ENCODE results near the gene CAPN8. TPM values are rescaled to one million over a fixed set of nuclear protein-coding genes. Genes with fewer than 3 reads are reported as not detected.

The CAPN8 gene
- total RNA-seq = not detected

DNA sequence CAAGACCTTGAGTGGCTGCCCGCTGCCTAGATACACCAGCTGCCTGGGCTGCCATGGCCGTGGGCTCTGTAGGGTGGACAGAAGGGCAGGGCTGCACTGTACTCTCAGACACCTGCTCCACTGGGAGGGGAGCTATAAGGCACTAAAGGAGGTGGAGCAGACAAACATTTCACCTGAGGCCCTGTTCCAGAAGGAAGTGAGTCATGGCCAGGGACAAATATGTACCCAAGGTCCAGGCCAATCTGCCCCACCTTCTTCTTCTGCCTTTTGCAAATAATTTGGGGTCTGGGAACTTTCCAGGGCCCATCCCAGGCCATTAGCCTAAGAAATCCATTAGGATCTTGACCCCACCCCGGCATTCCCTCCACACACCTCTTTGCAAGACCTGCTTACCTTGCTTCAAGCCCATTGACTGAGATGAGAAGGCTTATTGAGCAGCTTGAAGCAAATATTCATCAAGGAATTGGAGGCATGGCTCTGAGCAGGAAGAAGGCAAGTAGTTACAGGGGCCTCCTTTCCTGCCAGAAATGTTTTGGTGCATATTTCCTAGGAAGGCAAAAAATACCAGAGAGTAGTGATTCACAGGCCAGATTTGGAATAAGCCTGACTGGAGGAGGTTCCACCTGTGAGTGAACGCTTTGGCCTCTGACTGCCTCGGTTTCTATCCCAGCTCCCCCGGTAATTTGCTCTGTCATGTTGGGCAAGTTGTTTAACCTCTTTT, at the start of gene CAPN8:
Gene CAPN8, minus strand, starts transcription at position 110 of the 721 bp plus-strand sequence. Its CDS starts 55 bp downstream, at position 55.
- CTCF ChIA-PET = interaction anchor here (0.9 kb wide), 1 partner anchor 40 kb away, joined by 3 read pairs; no protein-coding TSS in a partner anchor
- POLR2A ChIA-PET = no interaction called here
- DNase-seq = no peak
- Mint-ChIP-seq H3K9me3 (no peaks in the 10 kb centered on the region), H3K27ac (no peak within 1 kb of the TSS), H3K36me3 (ENCODE audit: low read depth) (no peaks in the 10 kb centered on the region), H3K4me3 (no peak within 1 kb of the TSS), H3K4me1 (no peaks in the 10 kb centered on the region), H3K27me3 (peaks cover 8% of the 10 kb centered on the region)

DNA sequence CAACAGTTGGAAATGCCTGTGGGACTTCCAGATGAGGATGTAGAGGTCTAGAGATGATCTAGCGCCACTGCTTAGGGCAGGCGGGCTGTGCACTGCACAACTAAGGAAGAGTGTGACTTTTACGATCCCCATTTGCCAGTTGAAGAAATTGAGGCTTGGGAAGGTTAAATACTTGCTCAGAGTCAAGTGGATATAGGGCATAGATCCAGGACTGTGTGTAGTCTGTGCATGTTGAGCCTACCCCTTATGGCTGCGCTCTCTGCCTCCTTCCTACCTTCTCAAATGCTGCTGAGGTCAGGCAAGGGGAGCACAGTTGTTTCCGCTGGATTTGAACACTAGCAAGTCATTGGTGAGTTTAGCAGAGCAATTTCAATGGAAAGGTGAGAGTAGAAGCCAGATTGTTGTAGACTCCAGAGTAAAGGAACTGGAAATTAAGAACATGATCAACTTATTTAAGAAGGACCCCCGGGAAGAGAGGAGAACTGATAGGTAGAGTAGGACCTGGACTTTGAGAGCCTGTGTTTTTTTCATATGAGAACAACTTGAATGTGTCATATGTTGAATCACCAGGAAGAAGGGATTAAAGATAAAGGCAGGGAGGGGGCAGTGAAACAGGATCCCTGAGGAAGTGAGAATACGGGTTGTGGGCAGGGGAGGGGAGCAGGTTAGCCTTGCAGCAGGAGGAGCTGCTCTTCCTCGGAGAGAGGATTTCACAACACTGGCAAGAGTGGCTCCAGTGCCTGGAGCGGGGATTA, 49.5 kb upstream of the CAPN8 start:
- Mint-ChIP-seq H3K27ac (peak overlapping the region; percentile 96), H3K4me3 (peak overlapping the region; percentile 70), H3K4me1 (peaks cover 76% of the 10 kb centered on the region), H3K27me3 (no peaks in the 10 kb centered on the region), H3K9me3 (no peaks in the 10 kb centered on the region), H3K36me3 (ENCODE audit: low read depth) (peaks cover 60% of the 10 kb centered on the region)
- ChIA-PET CTCF (interaction anchor here (1.7 to 2.2 kb wide), 2 partner anchors 12 to 34 kb away, joined by 9 to 10 read pairs; no protein-coding TSS in a partner anchor), POLR2A (no interaction called here)
- DNase-seq = no peak

DNA sequence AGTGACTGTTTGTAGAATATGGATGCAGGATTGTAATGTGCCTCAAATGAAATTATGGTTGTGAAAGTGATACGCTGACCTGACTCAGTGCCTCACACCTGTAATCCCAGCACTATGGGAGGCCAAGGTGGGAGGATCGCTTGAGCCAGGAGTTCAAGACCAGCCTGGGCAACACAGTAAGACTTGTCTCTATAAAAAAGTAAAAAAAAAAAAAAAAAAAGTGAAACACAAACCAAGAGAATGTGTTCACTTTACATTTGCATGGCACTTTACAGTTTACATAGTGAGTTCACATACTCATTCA, 48.9 kb upstream of the CAPN8 start:
- Mint-ChIP-seq H3K4me1 (peaks cover 74% of the 10 kb centered on the region), H3K27me3 (peaks cover 1% of the 10 kb centered on the region), H3K27ac (peak overlapping the region; percentile 96), H3K36me3 (ENCODE audit: low read depth) (peaks cover 53% of the 10 kb centered on the region), H3K9me3 (no peaks in the 10 kb centered on the region), H3K4me3 (peak overlapping the region; percentile 78)
- ChIA-PET CTCF (interaction anchor here (0.6 to 4.8 kb wide), 2 partner anchors 34 to 130 kb away, joined by 3 to 31 read pairs; no protein-coding TSS in a partner anchor), POLR2A (no interaction called here)
- no peak for DNase-seq

DNA sequence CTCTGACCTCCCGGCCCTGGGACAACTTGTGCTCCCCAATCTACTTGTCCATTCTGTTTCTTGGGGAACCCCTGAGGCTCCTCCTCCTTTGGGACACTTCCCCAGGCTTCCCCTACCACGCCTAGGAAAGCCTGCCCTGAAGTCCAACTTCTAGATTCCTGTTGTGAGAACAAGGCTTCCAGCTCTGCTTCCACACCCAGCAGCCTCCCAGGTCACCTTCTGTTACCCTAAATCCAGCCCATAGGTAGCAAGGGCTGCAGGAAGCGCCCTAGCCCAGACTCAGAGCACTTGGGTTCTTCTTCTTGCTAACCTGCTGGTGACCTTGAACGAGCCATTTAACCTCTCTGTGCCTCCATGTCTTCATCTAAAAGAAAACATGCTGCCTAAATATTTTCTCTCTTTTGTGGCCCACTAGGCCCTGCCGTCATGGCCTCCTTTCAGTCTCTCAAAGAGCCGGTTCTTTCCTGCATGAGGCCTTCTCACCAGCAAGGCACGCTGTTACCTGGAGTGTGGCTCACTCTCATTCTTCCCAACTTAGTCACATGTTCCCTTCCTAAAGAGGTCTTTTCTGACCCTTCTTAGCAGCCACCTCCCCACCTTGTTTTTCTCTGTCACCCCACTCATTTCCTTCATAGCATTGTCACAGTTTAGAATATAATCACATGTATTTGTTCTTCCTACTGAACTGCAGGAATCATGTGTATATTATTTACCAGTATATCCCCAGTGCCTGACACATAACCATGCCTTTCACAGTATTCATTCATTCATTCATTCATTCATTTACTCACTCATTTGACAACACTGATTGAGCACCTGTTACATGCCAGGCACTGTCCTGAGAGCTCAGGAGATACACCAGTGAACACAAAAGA, 48.3 kb upstream of the CAPN8 start:
- Mint-ChIP-seq H3K36me3 (ENCODE audit: low read depth) (peaks cover 48% of the 10 kb centered on the region), H3K27me3 (peaks cover 1% of the 10 kb centered on the region), H3K4me3 (peak overlapping the region; percentile 78), H3K27ac (peak overlapping the region; percentile 87), H3K4me1 (peaks cover 71% of the 10 kb centered on the region), H3K9me3 (no peaks in the 10 kb centered on the region)
- DNase-seq = peak; percentile 25
- ChIA-PET POLR2A (no interaction called here), CTCF (interaction anchor here (0.6 to 4.8 kb wide), 5 partner anchors 8 to 131 kb away, joined by 3 to 31 read pairs (median 3); no protein-coding TSS in a partner anchor)

DNA sequence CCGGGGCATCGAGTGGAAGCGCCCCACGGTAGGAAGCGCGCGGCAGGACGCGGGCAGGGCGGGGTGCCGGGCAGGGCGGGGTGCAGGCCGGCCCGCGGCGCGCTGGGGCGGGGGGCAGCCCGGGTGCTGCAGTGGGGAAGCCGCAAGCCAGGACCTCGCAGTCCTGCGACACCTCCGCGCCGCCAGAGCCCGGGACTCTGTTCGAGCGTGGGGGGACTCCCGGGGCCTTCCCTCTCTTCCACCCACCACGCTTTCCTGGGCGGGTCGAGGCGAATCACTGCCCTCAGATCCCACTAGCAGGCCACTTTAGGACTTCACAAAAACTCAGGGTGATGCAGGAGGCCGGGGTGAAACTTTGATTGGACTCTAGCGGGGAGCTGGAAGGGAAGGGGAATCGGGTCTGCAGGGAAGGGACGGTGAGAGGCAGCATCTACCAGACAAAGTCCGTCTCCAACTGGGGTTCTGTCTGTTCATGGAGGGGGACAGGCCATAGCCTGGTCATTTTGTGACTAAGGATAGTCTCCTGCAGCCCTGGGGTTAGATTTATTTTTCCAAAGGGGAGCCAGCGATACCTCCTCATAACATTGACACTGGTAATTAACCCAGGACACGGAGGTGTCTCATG, 47.5 kb upstream of the CAPN8 start:
- Mint-ChIP-seq H3K27me3 (peaks cover 1% of the 10 kb centered on the region), H3K9me3 (no peaks in the 10 kb centered on the region), H3K4me1 (peaks cover 67% of the 10 kb centered on the region), H3K36me3 (ENCODE audit: low read depth) (peaks cover 39% of the 10 kb centered on the region), H3K27ac (peak overlapping the region; percentile 87), H3K4me3 (peak overlapping the region; percentile 78)
- peak; percentile 34 for DNase-seq
- POLR2A ChIA-PET = no interaction called here
- CTCF ChIA-PET = interaction anchor here (0.6 to 4.8 kb wide), 6 partner anchors 8 to 45 kb away, joined by 3 to 31 read pairs (median 7); no protein-coding TSS in a partner anchor

DNA sequence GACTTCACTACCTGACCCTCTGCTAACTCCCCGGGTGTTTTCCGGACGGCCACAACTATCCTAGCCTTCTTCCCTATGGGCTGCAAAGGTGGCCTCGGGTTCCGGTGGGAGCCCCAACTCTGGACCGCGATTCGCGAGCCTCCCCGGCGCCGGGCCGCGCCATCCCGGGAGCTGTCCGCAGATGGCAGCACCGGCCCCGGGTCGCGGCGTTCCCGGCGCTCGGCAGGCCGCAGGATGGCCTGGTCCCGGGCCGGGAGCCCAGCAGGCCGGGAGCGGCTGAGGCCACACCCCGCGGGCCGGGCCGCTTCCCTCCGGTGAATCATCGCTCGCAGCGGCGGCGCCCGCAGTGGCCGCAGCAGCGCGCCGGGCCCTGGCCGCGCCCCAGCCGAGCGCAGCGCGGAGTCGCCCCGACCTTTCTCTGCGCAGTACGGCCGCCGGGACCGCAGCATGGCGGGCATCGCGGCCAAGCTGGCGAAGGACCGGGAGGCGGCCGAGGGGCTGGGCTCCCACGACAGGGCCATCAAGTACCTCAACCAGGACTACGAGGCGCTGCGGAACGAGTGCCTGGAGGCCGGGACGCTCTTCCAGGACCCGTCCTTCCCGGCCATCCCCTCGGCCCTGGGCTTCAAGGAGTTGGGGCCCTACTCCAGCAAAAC, 46.8 kb upstream of the CAPN8 start, which contains the start of gene CAPN2:
Gene CAPN2, plus strand, starts transcription at position 346 of the 656 bp plus-strand sequence. Its CDS starts 102 bp downstream, at position 448.
- peaks cover 1% of the 10 kb centered on the region for H3K27me3 Mint-ChIP-seq
- H3K36me3 Mint-ChIP-seq (ENCODE audit: low read depth) = peaks cover 34% of the 10 kb centered on the region
- POLR2A ChIA-PET = no interaction called here
- DNase-seq = peak; percentile 53
- CTCF ChIA-PET = interaction anchor here (1.0 to 4.8 kb wide), 4 partner anchors 15 to 36 kb away, joined by 5 to 31 read pairs (median 9); no protein-coding TSS in a partner anchor
- peak within 1 kb of the TSS; percentile 87 for H3K27ac Mint-ChIP-seq
- no peaks in the 10 kb centered on the region for H3K9me3 Mint-ChIP-seq
- peaks cover 67% of the 10 kb centered on the region for H3K4me1 Mint-ChIP-seq
- H3K4me3 Mint-ChIP-seq = peak within 1 kb of the TSS; percentile 78

DNA sequence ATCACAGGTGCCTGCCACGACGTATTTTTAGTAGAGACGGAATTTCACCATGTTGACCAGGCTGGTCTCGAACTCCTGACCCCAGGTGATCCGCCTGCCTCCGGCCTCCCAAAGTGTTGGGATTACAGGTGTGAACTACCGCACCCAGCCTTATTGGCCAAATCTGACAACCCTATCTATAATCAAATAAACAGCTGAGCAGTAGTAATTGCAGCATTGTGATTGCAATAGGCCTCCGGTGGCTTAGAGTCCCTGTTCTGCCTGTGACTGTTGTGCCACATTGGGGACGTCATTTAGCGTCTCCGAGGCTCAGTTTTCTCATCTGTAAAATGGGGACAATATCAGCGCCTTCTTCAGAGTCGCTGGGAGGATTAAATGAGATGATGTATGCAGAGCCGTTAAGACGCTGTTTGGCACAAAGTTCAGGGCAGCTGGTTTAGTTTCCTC, 46.3 kb upstream of the CAPN8 start:
- POLR2A ChIA-PET = no interaction called here
- Mint-ChIP-seq H3K36me3 (ENCODE audit: low read depth) (peaks cover 29% of the 10 kb centered on the region), H3K4me3 (peak overlapping the region; percentile 72), H3K27me3 (peaks cover 1% of the 10 kb centered on the region), H3K4me1 (peaks cover 64% of the 10 kb centered on the region), H3K27ac (peak overlapping the region; percentile 75), H3K9me3 (no peaks in the 10 kb centered on the region)
- CTCF ChIA-PET = interaction anchor here (1.0 to 4.8 kb wide), 4 partner anchors 15 to 37 kb away, joined by 5 to 31 read pairs (median 9); no protein-coding TSS in a partner anchor
- DNase-seq = no peak

DNA sequence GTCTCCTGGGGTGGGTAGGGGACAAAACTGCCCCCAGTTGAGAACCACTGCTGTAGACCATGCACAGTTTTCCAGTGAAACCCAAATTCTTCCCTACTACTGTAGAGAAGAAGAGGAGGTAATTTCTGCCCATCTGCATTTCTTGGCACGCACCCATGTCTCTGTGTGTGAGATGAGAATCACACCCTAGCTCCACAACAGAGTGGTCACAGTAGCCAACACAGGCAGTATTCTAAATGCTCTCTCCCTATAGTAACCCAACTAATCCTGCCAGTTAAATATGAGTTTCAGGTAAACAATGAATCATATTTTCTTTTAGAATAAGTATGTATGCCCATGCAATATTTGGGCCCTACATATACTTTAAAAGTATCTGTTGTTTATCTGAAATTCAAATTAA, 45.7 kb upstream of the CAPN8 start:
- no peaks in the 10 kb centered on the region for H3K9me3 Mint-ChIP-seq

DNA sequence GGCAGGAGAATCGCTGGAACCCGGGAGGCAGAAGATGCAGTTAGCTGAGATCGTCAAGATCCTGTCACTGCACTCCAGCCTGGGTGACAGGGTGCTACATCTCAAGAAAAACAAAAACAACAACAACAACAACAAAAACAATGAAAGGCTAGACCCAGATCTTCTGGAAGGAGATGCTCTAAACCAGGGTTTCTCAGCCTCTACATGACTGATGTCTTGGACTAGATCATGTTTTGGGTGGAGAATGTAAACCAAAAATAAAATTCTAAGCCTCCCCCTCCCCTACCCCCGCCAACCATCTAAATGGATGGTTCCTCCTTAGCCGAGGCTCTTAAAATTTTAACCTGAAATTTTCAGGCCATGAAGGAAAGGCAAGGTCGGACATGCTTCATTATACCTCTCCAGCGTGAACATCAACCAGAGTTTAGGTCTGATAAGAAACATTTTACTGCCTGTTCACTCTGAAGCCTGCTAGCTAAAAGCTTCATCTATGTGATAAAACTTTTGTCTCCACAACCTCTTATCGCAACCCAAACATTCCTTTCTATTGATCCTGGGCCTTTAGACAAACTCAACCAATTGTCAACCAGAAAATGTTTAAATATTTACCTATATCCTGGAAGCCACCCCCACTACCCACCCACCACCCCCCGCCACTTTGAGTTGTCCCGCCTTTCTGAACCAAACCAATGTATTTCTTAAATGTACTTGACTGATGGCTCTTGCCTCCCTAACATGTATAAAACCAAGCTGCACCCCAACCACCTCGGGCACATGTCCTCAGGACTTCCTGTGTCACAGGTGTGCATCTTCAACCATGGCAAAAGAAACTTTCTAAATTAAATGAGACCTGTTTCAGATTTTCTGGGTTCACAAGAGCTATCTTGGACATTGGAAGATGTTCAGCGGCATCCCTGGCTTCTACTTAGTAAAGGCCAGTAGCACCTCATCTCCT, 45.0 kb upstream of the CAPN8 start:
- POLR2A ChIA-PET = no interaction called here
- CTCF ChIA-PET = interaction anchor here (0.6 to 4.8 kb wide), 3 partner anchors 38 to 862 kb away, joined by 3 to 31 read pairs (median 3); no protein-coding TSS in a partner anchor
- peaks cover 54% of the 10 kb centered on the region for H3K4me1 Mint-ChIP-seq
- peak; percentile 29 for DNase-seq
- H3K4me3 Mint-ChIP-seq = no peak overlapping the region
- H3K27ac Mint-ChIP-seq = no peak overlapping the region
- no peaks in the 10 kb centered on the region for H3K9me3 Mint-ChIP-seq
- peaks cover 20% of the 10 kb centered on the region for H3K36me3 Mint-ChIP-seq (ENCODE audit: low read depth)
- peaks cover 1% of the 10 kb centered on the region for H3K27me3 Mint-ChIP-seq

More for the DNA sequence above, 45.7 kb upstream of the CAPN8 start:
- Mint-ChIP-seq H3K36me3 (ENCODE audit: low read depth) (peaks cover 24% of the 10 kb centered on the region), H3K4me1 (peaks cover 61% of the 10 kb centered on the region), H3K4me3 (peak overlapping the region; percentile 72), H3K27me3 (peaks cover 1% of the 10 kb centered on the region), H3K27ac (peak overlapping the region; percentile 75)
- ChIA-PET POLR2A (no interaction called here), CTCF (interaction anchor here (0.6 to 4.8 kb wide), 3 partner anchors 33 to 861 kb away, joined by 3 to 31 read pairs (median 9); no protein-coding TSS in a partner anchor)
- no peak for DNase-seq

DNA sequence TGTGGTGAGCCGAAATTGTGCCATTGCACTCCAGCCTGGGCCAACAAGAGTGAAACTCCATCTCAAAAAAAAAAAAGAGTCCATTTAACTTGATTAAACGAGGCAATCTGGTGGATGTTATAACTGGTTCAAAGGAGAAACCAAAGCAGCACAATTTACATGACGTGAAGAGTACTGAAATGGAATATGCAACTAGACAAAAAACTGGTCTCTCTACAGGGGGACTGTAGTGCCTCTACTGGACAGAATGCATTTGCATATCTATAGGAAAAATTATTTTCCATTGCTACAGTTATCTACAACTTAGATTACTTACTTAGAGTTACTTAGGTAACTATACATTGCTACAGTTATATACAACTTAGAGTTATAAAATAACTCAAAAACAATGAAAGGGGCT, 44.1 kb upstream of the CAPN8 start:
- peaks cover 49% of the 10 kb centered on the region for H3K4me1 Mint-ChIP-seq
- DNase-seq = no peak
- no peak overlapping the region for H3K27ac Mint-ChIP-seq
- no peaks in the 10 kb centered on the region for H3K9me3 Mint-ChIP-seq
- H3K4me3 Mint-ChIP-seq = no peak overlapping the region
- ChIA-PET POLR2A (no interaction called here), CTCF (interaction anchor here (1.0 to 4.8 kb wide), 2 partner anchors 39 to 53 kb away, joined by 3 to 31 read pairs; no protein-coding TSS in a partner anchor)
- H3K27me3 Mint-ChIP-seq = peaks cover 5% of the 10 kb centered on the region
- peaks cover 12% of the 10 kb centered on the region for H3K36me3 Mint-ChIP-seq (ENCODE audit: low read depth)

Measured in activated CD4-positive, alpha-beta T cell treated with anti-CD3 and anti-CD28 coated beads, Interleukin-2, amount 10 ng/mL, durations not matched to agents 7 days and 5 days (primary cell).